K562 (cell line): ENCODE data around the gene ACTA2.

Experiments used
- ELF4 ChIP-seq: fragments of 450-650 bp; formaldehyde crosslinking; IDR thresholded peaks from 2 replicates; pipeline ENCODE4 v1.4.0; 2022; ENCODE audit warnings: missing genetic modification characterization
- ETV1 ChIP-seq: fragments of 450-650 bp; conservative IDR thresholded peaks from 2 replicates; pipeline ENCODE4 v1.6.1; 2016; ENCODE audit warnings: missing genetic modification characterization, control low read depth, low read depth, missing compliant biosample characterization
- TBP ChIP-seq: optimal IDR thresholded peaks from 2 replicates; pipeline ENCODE3; 2011; ENCODE audit warnings: low read depth, low read length, improper control_type of control experiment
- TF ChIP-seq, protein P1 (sequence below): fragments of 150-350 bp; IDR thresholded peaks from 2 replicates; pipeline ENCODE4 v1.6.1; 2014; ENCODE audit warnings: low read depth, mild to moderate bottlenecking, low read length, borderline replicate concordance

DNA sequence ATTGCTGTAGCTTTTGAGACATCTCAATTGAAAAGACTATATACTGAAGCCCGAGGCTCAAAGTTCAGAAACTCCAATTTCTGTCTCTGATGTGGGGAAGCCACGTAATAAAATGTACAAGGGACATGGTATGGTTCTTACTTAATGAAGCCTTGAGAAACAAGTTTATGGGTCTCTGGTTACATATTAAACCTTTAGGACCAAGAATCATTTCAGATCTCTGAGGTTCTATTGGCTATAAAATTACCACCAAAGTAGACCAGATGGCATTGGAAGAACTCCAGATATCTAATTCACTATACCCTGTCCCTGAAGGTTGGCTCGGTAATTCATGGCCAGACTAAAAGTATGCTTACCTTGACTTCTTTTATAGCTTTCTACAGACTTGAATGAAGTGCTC, 48.9 kb downstream of the ACTA2 start:
- no peak for TF ChIP-seq ETV1 (tag)
- no peak for TF ChIP-seq ELF4 (CRISPR knock-in tag)
- TF ChIP-seq, protein P1, sequence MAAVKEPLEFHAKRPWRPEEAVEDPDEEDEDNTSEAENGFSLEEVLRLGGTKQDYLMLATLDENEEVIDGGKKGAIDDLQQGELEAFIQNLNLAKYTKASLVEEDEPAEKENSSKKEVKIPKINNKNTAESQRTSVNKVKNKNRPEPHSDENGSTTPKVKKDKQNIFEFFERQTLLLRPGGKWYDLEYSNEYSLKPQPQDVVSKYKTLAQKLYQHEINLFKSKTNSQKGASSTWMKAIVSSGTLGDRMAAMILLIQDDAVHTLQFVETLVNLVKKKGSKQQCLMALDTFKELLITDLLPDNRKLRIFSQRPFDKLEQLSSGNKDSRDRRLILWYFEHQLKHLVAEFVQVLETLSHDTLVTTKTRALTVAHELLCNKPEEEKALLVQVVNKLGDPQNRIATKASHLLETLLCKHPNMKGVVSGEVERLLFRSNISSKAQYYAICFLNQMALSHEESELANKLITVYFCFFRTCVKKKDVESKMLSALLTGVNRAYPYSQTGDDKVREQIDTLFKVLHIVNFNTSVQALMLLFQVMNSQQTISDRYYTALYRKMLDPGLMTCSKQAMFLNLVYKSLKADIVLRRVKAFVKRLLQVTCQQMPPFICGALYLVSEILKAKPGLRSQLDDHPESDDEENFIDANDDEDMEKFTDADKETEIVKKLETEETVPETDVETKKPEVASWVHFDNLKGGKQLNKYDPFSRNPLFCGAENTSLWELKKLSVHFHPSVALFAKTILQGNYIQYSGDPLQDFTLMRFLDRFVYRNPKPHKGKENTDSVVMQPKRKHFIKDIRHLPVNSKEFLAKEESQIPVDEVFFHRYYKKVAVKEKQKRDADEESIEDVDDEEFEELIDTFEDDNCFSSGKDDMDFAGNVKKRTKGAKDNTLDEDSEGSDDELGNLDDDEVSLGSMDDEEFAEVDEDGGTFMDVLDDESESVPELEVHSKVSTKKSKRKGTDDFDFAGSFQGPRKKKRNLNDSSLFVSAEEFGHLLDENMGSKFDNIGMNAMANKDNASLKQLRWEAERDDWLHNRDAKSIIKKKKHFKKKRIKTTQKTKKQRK = no peak
- TF ChIP-seq TBP = no peak
